Stomach (tissue), 9 donors: ENCODE measurements around the gene HOXB3. TPM values are rescaled to one million over a fixed set of nuclear protein-coding genes. Genes with fewer than 3 reads are reported as not detected.

Source experiments
- DNase-seq, 2 donors: peaks; one replicate each; pipeline versions ENCODE4 v3.0.0 to v3.0.0-alpha.2; 2013 to 2019
- H3K27ac ChIP-seq, 5 donors: fragments of 200-600 bp in 4 of 5; sonication (generic) in 4 of 5; one replicate each; pipeline ENCODE4 v1.5.1; 2013 to 2019; ENCODE audit warnings: mild to moderate bottlenecking in 1 of 5, moderate library complexity in 1 of 5
- H3K27me3 ChIP-seq, 3 donors: fragments of 200-600 bp; sonication (generic); one replicate each; pipeline ENCODE4 v1.5.1; 2017 to 2019; ENCODE audit warnings: mixed run types in 1 of 3
- H3K36me3 ChIP-seq, 4 donors: fragments of 200-600 bp; sonication (generic); 1 replicate in 3 of 4; 2 replicates in 1 of 4; pipeline ENCODE4 v1.5.1; 2016 to 2019
- H3K4me1 ChIP-seq, 4 donors: fragments of 200-600 bp; sonication (generic); one replicate each; pipeline ENCODE4 v1.5.1; 2016 to 2019
- H3K4me3 ChIP-seq, 4 donors: fragments of 200-600 bp; sonication (generic) in 3 of 4; one replicate each; pipeline ENCODE4 v1.5.1; 2016 to 2019; ENCODE audit warnings: mild to moderate bottlenecking in 1 of 4
- H3K9me3 ChIP-seq, 4 donors: fragments of 200-600 bp; sonication (generic); one replicate each; pipeline ENCODE4 v1.5.1; 2016 to 2019
- EP300 ChIP-seq: sonication (generic); formaldehyde crosslinking; IDR thresholded peaks from one replicate; pipeline ENCODE4 v1.6.1; 2017; ENCODE audit warnings: antibody characterized with exemption
- POLR2A ChIP-seq, 4 donors: fragments of 450-650 bp; IDR thresholded peaks; one replicate each; pipeline ENCODE4 v1.6.1; 2016; ENCODE audit warnings: antibody characterized with exemption in 4 of 4, control low read depth in 2 of 4, mild to moderate bottlenecking in 1 of 4, moderate library complexity in 1 of 4
- POLR2AphosphoS5 ChIP-seq, 3 donors: sonication (generic); formaldehyde crosslinking; IDR thresholded peaks; one replicate each; pipeline ENCODE4 v1.6.1; 2016; ENCODE audit warnings: antibody characterized with exemption in 3 of 3
- WGBS, 5 donors: extraction: QIAGEN DNeasy Blood & Tissue Kit in 3 of 5; methylation state at CpG; one replicate each; pipeline versions ENCODE4 v1.1.5 to v1.1.7; 2013 to 2018; 5-methylcytosine and 5-hydroxymethylcytosine counted together
- intact Hi-C: fragments of 100-400 bp; cut with DNase I; formaldehyde crosslinking; loops from one replicate; pipeline ENCODE4 v1.15.1; 2023; ENCODE audit warnings: low total_unique reads
- polyA plus RNA-seq, 3 donors: library from polyadenylated mRNA; stranded (reverse); fragments of 200-250 nt; gene quantifications; one replicate each; pipeline ENCODE4 v1.2.3, GENCODE V29; 2013
- total RNA-seq, 5 donors: library from RNA; depleted of rRNA; stranded (reverse); fragments of >200 nt; gene quantifications; one replicate each; pipeline versions ENCODE4 v1.1.0 to v1.2.3, GENCODE V29; 2014 to 2016
- TF ChIP-seq, protein P1 (sequence below), 7 experiments: fragments of 450-650 bp in 4 of 7; fragments of 200-600 bp in 3 of 7; sonication (generic) in 3 of 7; IDR thresholded peaks; one replicate each; pipeline ENCODE4 v1.5.1; 2016 to 2019; ENCODE audit warnings: antibody characterized with exemption in 7 of 7, control low read depth in 2 of 7, mild to moderate bottlenecking in 1 of 7
- donor health status: healthy with polysubstance abuse.
- donor health status: Bipolar disorder and iron deficiency.
- donor health status: healthy.

HOXB3 gene
- total and polyA plus RNA-seq, 8 donors = 2.8 to 77.6 (median 10.3) TPM

DNA sequence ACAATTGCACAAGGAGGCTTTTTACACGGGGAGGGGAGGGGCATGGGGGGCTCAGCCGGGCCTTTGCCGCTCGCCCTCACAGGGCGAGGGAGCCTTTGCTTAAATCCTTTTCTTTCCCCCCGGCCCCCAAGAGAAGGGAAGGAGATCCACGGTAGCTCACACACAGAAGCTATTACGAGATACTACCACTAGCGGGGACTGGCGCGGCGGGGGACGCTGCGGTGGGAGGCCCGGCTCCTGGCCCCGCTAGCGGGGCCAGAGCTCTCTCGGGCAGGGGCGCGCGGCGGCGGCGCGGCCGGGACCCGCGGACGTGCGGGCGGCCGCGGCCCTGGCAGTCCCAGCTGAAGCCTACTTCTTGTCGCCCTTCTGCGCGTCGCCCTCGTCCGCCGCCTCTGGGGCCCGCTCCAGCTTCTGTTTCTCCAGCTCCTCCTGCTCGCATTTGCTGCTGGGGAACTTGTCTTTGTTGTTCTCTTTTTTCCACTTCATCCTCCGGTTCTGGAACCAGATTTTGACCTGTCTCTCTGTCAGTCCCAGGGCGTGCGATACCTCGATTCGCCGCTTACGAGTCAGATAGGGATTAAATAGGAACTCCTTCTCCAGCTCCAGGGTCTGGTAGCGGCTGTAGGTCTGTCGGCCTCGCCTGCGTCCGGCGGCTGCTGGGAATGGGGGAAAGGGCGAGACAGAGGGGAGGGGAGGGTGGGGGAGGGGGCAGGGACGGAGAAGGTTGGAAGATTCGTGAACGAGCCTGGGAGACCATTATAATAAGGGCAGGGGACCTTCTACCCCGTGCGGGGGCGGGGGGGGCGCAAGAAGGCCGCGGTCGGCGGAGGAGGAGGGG is 23.0 kb upstream of the HOXB3 start:
- DNase-seq = peak in 1 of 2 donors; percentile 66
- no peaks in the 10 kb centered on the region for H3K36me3 ChIP-seq
- intact Hi-C loops = no loop called here
- H3K9me3 ChIP-seq = no peaks in the 10 kb centered on the region
- WGBS, 5 donors = 3 to 5% (median 3%) methylated on average over 62 to 67 of the region's 67 CpGs
- peak overlapping the region in 4 of 5 donors; percentile 73 to 93 (median 80) for H3K27ac ChIP-seq
- H3K4me1 ChIP-seq = peaks cover 36 to 67% (median 58%) of the 10 kb centered on the region in 4 donors
- TF ChIP-seq, protein P1, sequence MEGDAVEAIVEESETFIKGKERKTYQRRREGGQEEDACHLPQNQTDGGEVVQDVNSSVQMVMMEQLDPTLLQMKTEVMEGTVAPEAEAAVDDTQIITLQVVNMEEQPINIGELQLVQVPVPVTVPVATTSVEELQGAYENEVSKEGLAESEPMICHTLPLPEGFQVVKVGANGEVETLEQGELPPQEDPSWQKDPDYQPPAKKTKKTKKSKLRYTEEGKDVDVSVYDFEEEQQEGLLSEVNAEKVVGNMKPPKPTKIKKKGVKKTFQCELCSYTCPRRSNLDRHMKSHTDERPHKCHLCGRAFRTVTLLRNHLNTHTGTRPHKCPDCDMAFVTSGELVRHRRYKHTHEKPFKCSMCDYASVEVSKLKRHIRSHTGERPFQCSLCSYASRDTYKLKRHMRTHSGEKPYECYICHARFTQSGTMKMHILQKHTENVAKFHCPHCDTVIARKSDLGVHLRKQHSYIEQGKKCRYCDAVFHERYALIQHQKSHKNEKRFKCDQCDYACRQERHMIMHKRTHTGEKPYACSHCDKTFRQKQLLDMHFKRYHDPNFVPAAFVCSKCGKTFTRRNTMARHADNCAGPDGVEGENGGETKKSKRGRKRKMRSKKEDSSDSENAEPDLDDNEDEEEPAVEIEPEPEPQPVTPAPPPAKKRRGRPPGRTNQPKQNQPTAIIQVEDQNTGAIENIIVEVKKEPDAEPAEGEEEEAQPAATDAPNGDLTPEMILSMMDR (IDR thresholded peaks at IDR 0.05) = peak in 1 of 7 experiments; percentile 7
- no peak for TF ChIP-seq POLR2A (IDR thresholded peaks at IDR 0.05)
- H3K4me3 ChIP-seq = peak overlapping the region; percentile 48 to 62 (median 58)
- H3K27me3 ChIP-seq = peaks cover 10 to 100% (median 100%) of the 10 kb centered on the region in 3 donors

DNA sequence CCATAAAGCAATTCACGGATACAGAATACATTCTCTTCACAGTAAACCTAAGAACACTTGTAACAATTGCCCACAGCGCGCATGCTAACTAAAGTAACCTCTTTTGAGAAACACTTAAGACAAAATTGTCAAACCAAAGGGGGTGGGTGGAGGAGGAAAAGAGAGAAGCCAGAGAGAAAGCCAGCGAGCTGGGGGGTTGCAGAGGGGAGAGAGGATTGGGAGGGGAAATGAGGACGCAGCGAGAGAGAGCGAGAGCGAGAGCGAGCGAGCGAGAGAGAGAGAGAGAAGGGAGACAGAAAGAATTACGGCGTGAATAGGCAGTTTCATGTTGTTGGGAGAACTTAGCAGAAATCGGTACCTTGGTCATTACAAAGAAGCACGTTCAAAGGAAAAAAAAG is 22.4 kb upstream of the HOXB3 start:
- H3K9me3 ChIP-seq = no peaks in the 10 kb centered on the region
- 4 to 10% (median 6%) methylated on average over 15 of the region's 15 CpGs for WGBS, 5 donors
- H3K4me1 ChIP-seq = peaks cover 30 to 60% (median 53%) of the 10 kb centered on the region in 4 donors
- peak overlapping the region; percentile 48 to 62 (median 58) for H3K4me3 ChIP-seq
- H3K36me3 ChIP-seq = no peaks in the 10 kb centered on the region
- DNase-seq = no peak
- peaks cover 4 to 100% (median 100%) of the 10 kb centered on the region in 3 donors for H3K27me3 ChIP-seq
- TF ChIP-seq EP300 (no peak), POLR2AphosphoS5 (IDR thresholded peaks at IDR 0.05) (no peak)
- intact Hi-C loops = no loop called here
- H3K27ac ChIP-seq = peak overlapping the region in 4 of 5 donors; percentile 73 to 93 (median 80)

DNA sequence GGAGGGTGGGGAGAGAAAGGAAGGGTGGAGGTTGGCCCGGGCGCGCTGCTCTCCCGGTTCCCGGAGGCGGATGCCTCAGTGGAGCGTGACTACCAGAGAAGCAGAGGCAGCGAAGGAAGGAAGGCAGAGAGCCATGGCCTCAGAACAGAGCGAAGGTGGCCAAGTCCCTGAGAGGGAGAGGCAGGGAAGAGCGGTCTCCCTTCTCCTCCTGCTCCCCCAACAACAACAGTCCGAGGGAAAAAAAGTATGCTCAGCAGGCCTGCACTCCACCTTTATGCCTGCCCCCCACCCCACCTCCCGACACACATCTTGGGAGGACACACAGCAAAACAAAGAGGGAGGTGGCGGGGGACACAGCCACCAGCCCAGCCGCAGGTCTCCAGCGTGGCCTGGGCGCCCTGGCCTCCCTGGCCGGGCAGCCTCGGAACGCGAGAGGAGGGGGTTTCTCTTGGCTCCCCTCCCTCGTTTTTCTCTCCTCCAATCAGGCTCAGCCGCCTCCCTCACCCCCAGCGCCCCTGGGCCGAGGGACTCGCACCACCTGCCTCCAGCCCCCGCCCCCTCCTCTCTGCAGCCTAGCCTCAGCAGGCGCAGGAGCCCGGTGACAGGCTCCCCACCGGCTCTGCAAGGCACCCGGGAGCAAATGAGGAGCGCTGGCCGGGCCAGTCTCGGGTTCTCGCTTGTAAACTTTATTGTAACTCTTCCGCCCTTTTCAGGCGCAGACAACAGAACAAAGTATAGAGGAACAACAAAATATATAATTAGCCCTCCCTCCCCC is 21.8 kb upstream of the HOXB3 start:
- Histone ChIP-seq H3K36me3 (no peaks in the 10 kb centered on the region), H3K4me3 (peak overlapping the region; percentile 48 to 62 (median 58)), H3K9me3 (no peaks in the 10 kb centered on the region), H3K27me3 (peaks cover 3 to 100% (median 100%) of the 10 kb centered on the region in 3 donors), H3K27ac (peak overlapping the region in 4 of 5 donors; percentile 73 to 93 (median 80)), H3K4me1 (peaks cover 30 to 59% (median 51%) of the 10 kb centered on the region in 4 donors)
- TF ChIP-seq, protein P1 (IDR thresholded peaks at IDR 0.05) = no peak
- TF ChIP-seq POLR2AphosphoS5 (IDR thresholded peaks at IDR 0.05) (no peak), EP300 (no peak), POLR2A (IDR thresholded peaks at IDR 0.05) (no peak)
- 6 to 13% (median 9%) methylated on average over 30 to 36 of the region's 36 CpGs for WGBS, 5 donors
- no peak for DNase-seq
- intact Hi-C loops = no loop called here

DNA sequence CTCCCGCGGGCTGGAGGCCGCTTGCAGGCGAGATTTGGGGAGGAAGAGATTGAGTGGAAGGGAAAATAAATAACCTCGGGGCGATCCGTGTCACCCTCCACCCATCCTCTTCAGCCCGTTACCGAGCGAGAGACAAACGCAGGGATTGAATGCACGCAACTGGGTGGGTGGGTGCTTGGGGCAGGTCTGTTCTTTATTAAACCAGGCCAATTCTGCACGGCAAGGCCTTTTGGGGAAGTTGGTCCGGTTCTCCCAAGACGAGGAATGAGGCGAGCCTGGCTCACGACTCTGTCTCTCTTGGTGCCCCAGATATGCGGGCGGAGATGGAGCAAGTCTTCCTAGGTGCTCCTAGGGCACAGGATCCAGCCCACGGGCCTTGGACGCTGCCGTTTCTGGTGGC is 21.2 kb upstream of the HOXB3 start:
- Histone ChIP-seq H3K36me3 (no peaks in the 10 kb centered on the region), H3K9me3 (peaks cover 0 to under 1% (median 0%) of the 10 kb centered on the region in 4 donors), H3K27ac (peak overlapping the region in 4 of 5 donors; percentile 73 to 93 (median 80)), H3K4me1 (peaks cover 30 to 56% (median 51%) of the 10 kb centered on the region in 4 donors), H3K4me3 (peak overlapping the region; percentile 48 to 62 (median 58)), H3K27me3 (peaks cover 3 to 100% (median 100%) of the 10 kb centered on the region in 3 donors)
- WGBS, 5 donors = 3 to 9% (median 4%) methylated on average over 15 to 22 of the region's 22 CpGs
- intact Hi-C loops = no loop called here
- no peak for TF ChIP-seq EP300
- TF ChIP-seq POLR2A (IDR thresholded peaks at IDR 0.05) = no peak
- no peak for TF ChIP-seq POLR2AphosphoS5 (IDR thresholded peaks at IDR 0.05)
- TF ChIP-seq, protein P1 (IDR thresholded peaks at IDR 0.05) = no peak
- DNase-seq = no peak
